GM21529 (cell line): Measurements from ENCODE around the gene DHX58.

ENCODE experiments used
- ATAC-seq: cut with Tn5 transposase; IDR thresholded peaks from one replicate; pipeline ENCODE4 v1.9.1; 2021; ENCODE audit not compliant: unreplicated experiment

Gene DHX58

DNA sequence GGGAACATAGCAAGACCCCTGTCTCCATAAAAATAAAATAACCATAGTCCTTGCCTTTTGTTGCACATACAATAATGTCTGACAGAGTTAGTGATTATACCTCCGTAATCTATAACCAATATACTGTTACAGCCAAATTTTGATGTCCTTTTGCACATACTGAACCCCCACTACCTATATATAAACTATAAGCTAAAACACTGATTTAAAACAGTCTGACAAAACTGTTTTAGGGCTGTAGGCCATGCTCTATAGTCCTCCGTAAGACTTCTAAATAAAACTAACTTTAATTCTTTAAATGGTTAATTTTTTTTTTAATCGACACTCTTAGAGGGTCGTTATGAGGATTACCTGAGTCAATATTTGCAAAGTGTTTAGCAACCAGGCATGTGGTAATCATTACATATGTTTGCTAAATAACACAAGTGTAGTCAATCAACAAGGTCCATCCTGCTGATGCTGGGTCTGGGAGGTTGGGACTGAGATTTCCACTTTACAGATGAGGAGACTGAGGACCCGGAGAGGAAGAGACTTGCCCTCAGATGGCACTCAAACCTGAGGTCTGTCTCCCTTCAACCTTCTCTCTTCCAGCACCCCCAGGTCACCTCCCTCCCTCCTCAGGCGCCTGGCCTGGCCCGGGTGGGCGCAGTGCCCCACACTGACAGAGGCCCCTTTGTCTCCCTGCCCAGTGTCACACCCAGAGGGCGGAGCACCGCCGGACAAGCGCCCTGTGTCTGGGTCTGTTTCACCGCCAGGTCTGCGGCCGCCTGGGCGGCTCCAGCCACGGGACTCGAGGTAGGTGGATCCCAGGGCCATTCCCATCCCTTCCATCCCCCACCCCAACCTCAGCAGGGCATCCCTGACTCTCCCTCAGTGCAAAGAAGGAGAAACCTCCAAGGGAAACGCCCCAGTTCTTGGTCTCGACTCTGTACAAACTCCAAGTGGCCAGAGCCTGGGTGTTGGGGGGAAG lies 24.5 kb downstream of the DHX58 start:
- no peak for ATAC-seq

- ATAC-seq, result no peak
Observed at GRCh38 chr17:42087042-42087701, 25.3 kb downstream of the DHX58 start.

DNA sequence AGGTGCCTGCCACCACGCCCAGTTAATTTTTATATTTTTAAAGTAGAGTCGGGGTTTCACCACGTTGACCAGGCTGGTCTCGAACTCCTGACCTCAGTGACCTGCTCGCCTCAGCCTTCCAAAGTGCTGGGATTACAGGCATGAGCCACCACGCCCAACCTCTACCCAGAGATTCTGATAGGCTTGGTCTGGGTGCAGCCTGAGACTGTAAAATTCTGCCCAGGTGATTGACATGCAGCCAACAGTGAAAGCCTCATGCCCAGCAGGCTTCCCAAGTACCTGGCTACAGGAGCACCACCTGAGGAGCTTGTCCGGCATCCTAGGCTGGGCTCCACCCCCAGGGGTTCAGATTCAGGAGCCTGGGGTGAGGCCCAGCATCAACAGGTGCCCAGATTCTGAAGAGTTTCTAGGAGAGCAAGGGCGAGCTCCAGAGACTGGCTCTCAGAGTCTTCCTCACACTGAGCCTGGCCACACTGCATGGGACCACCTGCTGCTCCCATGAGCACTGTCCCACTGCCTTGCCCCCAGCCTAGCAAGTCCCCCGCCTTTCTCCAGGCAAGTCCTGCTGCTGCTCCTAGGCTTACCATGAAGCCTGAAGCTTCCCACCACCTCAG lies 30.9 kb downstream of the DHX58 start:
- ATAC-seq, result no peak

- ATAC-seq, result no peak
Observed at GRCh38 chr17:42079541-42079940, 33.0 kb downstream of the DHX58 start.

GRCh38 chr17:42078396-42079043 lies 34.0 kb downstream of the DHX58 start:
- ATAC-seq, result no peak

GRCh38 chr17:42077755-42078154 lies 34.8 kb downstream of the DHX58 start:
- ATAC-seq, result no peak

DNA sequence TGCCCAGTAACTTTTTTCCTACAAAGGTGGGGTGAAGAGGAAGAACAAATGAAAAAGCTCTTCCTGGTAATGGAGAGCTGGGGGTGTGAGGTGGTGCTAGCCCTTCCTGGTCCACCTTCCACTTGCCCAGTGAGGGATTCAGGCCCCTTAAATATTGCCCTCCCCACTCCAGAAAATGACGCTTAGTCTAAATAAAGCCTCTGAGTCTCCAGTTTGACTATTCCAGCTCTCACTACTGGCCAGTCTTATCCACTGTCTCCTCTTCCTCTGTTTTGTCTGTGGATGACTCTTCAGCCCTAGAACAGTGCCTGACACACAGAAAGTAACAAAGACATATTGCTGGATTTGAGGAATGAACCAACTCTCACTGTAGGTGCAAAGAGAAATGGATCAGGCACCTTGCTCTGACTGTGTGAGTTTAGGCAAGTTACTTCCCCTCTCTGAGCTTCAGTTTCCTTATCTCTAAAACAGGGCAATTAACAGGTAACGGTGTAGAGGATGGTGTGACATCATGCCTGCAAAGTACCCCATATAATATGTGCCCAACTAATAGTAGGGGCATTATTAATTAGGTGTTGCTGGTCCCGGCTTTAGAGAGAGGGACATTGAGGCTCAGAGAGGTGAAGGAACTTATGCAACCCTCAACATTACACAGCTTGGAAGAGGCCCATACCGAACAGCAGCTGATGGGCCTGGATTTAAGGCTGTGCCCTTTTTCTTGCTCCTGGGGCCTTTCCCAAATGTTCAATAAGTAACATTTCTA lies 35.5 kb downstream of the DHX58 start:
- no peak for ATAC-seq

DNA sequence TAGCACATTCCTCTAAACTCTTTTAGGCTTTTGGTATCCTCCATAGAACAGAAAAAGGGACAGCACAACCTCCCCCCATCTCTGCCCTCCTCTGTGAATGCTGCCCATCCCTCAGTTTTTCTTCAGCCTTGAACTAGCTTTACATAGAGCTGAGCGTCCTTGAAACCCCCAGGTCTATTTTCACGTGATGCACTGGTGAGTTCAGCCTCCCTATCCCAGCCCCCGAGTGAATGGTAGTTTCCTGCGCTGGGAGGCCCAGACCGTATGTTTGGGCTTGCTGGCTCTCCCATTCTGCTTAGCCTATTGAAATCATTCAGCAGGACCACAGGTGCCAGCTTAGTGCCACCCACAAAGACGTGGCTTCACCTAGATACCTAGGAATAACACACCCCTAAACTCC lies 36.7 kb downstream of the DHX58 start:
- ATAC-seq, result no peak

DNA sequence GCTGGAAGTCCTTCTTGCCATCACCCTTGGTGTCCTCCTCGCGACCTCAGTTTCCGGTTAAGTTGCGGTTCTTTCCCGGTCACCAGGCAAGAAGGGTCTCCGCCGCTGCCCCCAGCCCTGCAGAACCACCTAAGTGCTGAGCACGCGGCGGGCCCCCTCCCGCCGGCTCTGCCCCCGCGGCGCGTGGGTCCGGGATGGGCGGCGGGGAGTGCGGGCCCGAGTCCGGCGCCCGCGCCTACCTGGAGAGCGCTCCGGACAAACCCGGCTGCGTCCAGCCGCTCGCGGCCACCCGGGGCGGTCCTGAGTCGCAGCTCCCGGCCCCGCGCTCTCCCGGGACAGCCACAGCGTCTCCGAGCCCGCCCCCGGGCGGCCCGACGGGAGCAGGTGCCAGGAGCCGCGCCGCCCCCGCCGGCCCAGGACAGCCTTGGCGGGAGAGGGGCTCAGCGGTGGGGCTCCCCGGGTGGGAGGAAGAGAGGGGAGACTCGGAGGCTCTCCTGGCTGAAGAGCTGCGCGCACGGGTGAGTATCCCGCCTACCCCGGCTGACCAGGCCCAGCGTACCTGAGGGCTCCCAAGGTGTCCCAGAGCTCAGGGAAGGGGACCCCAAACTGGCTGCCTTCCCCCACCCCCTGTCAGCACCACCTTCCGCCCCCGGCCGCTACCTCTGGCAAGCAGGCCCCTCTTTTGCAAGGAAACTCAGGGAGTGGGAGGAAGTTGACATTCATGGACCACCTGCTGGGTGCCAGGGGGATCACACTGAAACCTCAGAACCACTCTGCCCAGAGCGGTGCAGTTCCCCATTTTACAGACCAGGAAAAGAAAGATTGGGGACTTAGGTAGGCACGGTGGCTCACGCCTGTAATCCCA lies 40.0 kb downstream of the DHX58 start:
- no peak for ATAC-seq

GRCh38 chr17:42071810-42072209 lies 40.7 kb downstream of the DHX58 start:
- no peak for ATAC-seq

DNA sequence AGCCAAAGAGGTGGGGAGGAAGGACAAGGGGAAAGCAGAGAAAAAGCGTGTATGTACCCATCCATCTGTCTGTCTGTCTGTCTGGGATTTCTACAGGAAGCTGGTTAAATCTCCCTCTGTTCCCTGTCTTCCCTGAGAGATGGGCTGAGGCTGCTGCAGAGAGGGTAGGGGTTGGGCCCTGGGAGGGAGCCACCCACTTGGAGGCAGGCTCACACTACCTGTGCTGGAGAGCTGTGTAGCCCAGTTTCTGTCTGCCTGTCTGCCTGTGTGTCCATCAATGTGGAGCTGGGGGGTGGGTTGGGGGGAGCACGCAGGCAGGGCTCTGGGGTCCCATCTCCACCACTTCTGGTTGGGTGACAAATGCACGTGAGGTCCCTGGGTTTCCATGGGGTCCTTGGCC lies 43.5 kb downstream of the DHX58 start:
- ATAC-seq, result no peak

- ATAC-seq, result no peak
Observed at GRCh38 chr17:42067371-42068091, 45.0 kb downstream of the DHX58 start.

GRCh38 chr17:42065201-42065600 lies 47.3 kb downstream of the DHX58 start:
- no peak for ATAC-seq

DNA sequence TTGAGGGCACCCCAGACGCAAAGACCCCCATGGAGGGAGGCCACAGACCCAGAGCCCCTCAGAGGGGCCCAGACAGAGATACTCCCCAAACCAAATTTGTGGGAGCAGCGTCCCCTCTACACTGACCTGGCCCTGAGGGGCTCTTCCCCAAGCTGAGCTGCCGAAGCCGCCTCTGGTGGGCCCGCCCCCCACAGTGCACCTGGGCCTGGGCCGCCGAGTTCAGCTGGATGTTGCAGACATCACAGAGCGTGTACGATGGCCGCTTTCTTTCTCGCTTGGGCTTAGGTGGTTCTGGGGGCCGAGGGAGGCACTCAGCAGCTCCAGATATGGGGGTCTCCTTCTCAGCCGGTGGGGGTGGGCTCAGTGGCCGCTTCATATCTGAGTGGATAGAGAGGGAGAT lies 49.8 kb downstream of the DHX58 start:
- no peak for ATAC-seq

- ATAC-seq, result no peak
Observed at GRCh38 chr17:42061646-42062487, 50.6 kb downstream of the DHX58 start.

DNA sequence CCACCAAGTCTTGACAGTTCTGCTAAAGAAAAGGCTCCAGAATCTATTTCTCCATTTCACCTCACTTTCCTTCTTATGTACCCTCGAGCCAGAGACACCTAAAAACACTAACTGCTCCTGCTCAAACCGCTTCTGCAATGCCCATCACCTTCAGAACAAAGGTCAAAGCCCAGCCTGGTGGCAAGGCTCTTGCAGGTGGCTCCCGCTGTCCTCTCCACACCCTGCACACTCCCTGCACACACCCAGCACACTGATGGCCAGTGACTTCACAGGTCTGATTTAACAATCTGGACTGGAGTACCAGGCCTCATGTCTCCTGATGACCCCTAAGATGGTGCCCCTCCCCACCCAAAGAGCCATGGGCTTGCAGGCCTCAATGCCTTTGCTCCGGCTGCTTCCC lies 52.3 kb downstream of the DHX58 start:
- no peak for ATAC-seq

GRCh38 chr17:42059815-42060214 lies 52.7 kb downstream of the DHX58 start:
- no peak for ATAC-seq

DNA sequence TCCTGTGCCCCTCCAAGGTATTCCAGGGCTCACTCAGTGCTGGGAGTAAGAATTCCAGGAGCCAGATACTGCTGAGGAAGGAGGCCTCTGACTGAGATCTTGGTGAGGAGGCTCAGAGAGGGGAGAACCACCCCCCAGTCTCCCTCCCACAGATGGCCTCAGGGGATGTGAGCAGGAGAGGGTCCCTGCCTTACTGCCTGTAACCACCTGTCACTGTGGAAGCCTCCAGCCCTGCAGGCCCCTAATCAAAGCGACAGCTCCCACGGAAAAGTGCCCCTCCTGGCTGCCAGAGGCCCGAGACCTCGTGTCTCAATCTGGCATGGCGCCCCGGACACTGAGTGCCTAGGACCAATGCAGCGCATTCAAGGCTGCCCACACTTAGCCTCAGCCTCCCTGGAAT lies 54.5 kb downstream of the DHX58 start:
- no peak for ATAC-seq
